SHP77 (cell line): ENCODE results near the gene AGT.

Source experiments
- DNase-seq, 2 experiments: peaks; one replicate each; lab custom pipeline; 2025; lab: John Stamatoyannopoulos, UW

Gene AGT

GRCh38 chr1:230713915-230714764 lies at the start of gene AGT:
Gene AGT (minus strand): TSS chr1:230714122. CDS start chr1:230710823, 3,299 bp downstream.
- DNase-seq = peak; percentile 72 to 81

DNA sequence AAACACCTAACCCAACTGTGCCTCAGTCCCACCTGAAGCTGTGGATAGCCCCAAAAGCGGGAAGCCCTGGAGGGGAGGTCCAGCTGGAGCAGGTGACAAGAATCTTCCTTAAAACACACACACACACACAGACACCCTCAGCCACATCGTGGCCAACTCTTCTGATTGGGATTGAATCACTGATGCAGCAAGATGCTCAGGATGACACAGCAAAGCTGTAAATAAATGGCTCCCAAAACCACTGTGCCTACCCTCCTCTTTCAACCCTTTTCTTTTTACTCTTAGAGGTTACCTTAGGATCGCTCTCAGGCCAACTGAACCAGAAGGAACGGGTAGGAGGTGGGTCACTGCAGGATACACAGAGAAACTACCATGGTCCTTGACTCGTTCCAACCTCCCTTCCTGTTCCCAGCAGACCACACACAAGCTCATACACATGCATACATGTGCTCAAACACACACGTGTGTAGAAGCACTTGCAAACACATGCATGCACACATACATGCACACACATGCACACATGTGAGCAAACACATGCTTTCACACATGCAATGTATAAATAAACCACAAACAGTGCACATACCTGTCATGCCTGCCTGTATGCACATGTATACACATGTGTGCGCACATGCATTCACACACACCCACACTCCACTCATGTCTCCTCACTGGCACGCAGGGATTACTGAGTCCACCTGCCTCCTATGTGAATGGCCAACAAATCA lies 47.7 kb upstream of the AGT start:
- no peak for DNase-seq

DNA sequence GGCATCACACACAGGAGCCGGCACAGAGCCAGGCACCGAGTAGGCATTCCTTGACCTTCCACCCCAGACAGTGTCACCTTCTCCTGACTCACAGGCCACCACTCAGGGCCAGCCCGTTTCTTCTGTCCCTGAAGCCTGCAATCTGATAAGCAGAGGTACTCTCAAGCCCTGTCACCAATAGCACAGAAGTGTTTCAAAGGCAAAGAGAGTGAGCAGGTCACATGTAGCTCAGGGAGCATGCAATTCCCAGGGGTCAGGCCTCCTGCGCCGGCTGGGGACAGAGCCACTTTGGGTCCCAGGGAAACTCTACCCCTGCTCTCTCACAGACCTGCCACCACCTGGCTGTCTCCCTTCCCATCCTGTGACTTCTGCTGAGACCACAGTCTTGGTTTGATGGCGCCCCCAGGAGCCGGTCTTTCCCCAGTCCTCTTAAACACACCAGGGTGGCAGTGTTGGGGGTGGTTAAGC lies 46.5 kb upstream of the AGT start:
- DNase-seq = peak; percentile 38

GRCh38 chr1:230759369-230760065 lies 45.6 kb upstream of the AGT start:
- DNase-seq = no peak

- DNase-seq = no peak
Measured at GRCh38 chr1:230758709-230759368, 44.9 kb upstream of the AGT start.

DNA sequence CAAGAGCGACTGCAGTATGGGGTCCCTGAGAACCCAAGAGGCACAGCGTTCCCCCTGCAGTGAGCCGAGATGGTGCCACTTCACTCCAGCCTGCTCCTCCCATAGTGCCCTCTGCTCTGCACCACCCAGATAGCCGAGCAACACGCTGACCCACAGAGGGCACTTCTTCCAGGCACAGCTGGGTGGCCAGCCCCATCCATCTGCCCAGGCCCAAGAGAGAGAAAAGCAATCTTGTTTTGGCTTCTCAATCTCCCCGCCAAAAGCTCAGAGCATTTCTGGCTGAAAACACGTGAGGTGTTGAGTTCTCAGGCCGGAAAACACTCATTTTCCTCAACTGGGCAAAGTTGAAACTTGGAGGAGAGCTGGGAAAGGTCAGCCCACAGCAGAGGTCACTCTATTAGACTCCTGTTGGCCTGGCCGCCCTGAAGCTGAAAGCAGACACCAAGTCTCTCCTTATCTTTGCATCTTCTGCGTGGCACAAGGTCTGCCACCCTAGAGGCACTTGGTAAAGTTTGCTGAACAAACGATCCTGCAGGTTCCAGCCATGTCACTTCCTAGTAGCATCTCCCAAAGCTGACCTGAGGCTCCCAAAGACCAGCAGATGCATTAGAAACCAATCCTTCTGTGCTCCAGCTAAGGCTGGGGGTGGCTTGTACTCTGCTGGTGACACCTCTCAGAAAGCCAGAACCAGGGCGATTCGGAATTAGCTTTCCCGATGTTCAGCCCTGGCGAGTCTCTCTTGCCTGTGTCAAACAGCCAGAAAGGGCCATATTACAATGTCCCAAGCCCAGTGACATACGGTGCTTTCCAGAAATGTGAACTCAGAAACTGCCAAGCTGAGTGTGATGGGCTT lies 44.2 kb upstream of the AGT start:
- DNase-seq = no peak

- DNase-seq = no peak
Measured at GRCh38 chr1:230754796-230755195, 40.9 kb upstream of the AGT start.

- DNase-seq = peak; percentile 80 to 90
Measured at GRCh38 chr1:230753586-230754251, 39.8 kb upstream of the AGT start.

GRCh38 chr1:230753191-230753585 lies 39.3 kb upstream of the AGT start:
- peak in 1 of 2 experiments; percentile 34 for DNase-seq

DNA sequence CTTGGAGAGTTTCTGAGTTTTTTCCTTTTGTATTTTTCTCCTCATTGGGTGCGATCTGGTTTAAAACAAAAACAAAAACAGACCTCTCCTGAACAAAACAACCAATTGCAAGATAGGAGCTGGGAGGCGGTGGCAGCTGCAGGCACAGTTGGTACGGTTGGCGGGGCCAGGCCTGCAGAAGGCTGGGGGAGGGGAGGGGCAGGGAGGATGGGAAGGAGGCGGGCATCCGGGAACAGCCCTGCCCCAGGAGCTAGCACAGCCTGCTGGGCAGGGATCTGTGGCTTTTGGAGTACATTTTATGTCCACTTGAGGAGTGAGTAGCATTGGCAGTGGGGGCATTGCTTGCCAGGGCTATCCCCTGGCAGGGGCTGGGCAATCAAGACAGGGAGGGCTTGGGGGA lies 38.5 kb upstream of the AGT start:
- peak; percentile 89 to 93 for DNase-seq

DNA sequence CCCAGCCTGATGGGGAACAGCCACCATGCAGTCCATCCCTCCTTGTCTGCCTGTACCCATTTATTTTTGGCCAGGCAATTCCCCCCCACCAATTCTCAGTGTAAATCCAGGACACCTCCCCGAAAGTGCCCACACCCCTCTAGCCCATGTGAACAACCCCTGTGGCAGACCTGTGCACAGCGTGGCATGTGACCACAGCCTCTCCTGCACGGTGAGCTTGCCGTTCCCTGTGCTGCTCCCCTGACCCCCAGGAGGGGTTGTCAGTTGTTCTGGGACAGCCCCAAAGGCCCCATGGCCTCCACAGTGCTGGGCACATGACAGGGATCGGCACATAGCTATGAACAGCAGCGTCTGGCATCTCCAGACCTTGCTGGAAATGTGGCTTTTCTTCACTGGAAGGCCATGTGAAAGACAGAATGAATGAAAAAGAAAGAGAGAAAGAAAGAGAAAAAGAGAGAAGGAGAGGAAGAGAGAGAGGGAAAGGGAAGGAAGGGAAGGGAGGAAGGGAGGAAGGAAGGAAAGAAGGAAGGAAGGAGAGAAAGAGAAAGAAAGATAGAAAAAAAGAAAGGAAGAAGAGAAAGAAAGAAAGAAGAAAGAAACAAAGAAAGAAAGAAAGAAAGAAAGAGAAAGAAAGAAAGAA lies 37.2 kb upstream of the AGT start:
- DNase-seq = no peak

- peak in 1 of 2 experiments; percentile 31 for DNase-seq
Measured at GRCh38 chr1:230750576-230750975, 36.7 kb upstream of the AGT start.

- DNase-seq = no peak
Measured at GRCh38 chr1:230749635-230750034, 35.7 kb upstream of the AGT start.

- peak in 1 of 2 experiments; percentile 7 for DNase-seq
Measured at GRCh38 chr1:230749150-230749549, 35.2 kb upstream of the AGT start.

GRCh38 chr1:230747890-230748800 lies 34.2 kb upstream of the AGT start:
- DNase-seq = peak; percentile 41 to 53

DNA sequence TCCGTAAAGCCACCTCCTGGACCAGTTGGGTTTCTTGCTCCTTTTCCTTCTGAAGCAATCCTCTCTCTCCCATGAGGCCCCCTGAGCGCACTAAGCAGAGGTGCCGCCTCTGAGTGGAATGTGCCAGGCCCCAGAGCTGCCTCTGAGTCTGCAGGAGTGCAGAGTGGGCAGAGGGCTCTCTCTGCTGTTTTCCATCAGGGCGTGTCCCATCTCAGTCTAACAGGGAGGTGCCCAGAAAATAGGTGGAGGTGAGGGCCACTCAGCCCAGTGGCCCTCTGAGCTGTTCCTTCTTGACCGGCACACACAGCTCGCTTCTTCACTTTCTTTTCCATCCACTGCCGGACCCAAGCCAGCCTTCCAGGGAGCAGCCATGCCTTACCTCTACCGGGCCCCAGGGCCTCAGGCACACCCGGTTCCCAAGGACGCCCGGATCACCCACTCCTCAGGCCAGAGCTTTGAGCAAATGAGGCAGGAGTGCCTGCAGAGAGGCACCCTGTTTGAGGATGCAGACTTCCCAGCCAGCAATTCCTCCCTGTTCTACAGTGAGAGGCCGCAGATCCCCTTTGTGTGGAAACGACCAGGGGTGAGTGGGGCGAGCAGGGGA lies 33.3 kb upstream of the AGT start, which contains the start of gene CAPN9:
TSS of gene CAPN9 (plus strand) at position 262 of the 604 bp plus-strand sequence. CDS start at position 371, 109 bp downstream.
- peak; percentile 59 to 68 for DNase-seq

DNA sequence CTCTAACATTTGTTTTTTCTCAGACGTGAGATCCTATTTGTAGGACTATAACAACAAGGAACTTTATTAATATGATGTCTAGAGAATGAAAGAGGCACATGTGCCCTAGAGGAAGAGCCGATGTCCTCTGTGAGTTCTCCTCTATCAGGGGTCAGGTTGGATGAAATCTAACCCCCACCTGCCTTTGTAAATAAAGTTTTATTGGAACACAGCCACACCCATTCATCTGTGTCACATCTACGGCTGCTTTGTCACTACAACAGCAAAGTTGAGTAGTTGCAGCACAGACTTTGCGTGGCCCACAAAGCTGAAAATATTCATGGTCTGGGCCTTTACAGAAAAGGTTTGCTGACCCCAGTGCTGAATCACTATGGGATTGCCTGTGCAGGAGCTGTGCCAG lies 32.7 kb upstream of the AGT start:
- peak; percentile 56 to 68 for DNase-seq

DNA sequence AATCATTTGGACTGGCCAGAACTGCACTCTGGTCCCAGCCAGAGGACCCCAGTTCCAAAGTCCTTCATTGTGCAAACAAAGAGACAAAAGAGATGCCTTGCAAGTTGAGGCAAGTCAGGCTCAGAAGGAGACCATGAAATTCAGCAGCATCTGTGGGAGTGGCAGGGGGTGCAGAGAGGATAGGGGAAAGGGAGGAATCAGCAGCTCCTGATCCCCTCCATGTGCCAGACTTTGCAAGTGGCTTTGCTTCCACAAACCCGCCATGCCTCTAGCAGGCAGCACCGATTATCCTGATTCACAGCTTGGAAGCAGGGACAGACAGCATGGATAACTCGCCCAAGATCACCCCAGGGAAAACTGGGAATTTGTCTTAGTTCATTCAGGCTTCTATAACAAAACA lies 31.1 kb upstream of the AGT start:
- DNase-seq = no peak
